ENCODE measurements around the gene FRMD4A.

Gene FRMD4A

GRCh38 chr10:13707156-13707881 is 623.4 kb downstream of the FRMD4A start:
- TF ChIP-seq CTCF (IDR thresholded peaks at IDR 0.05; ENCODE audit: low read depth, low read length, missing control alignments): peak; percentile 1
- H3K27ac ChIP-seq: peak overlapping the region; percentile 60
- in situ Hi-C loops (cut with HindIII; ENCODE audit: low pct_ligation_motif_present, low sequenced_read_pairs): no loop called here
- DNase-seq: peak; percentile 85
- no peaks in the 10 kb centered on the region for H3K27me3 ChIP-seq (replicated peaks)
- peak overlapping the region; percentile 75 for H3K4me3 ChIP-seq (ENCODE audit: low read depth, low read length)
- H3K36me3 ChIP-seq (replicated peaks): peaks cover 24% of the 10 kb centered on the region

- peak overlapping the region; percentile 60 for H3K27ac ChIP-seq
- in situ Hi-C loops (cut with HindIII; ENCODE audit: low pct_ligation_motif_present, low sequenced_read_pairs): no loop called here
- DNase-seq: no peak
- peaks cover 28% of the 10 kb centered on the region for H3K36me3 ChIP-seq (replicated peaks)
- H3K27me3 ChIP-seq (replicated peaks): no peaks in the 10 kb centered on the region
- TF ChIP-seq CTCF (IDR thresholded peaks at IDR 0.05; ENCODE audit: low read depth, low read length, missing control alignments): no peak
- H3K4me3 ChIP-seq (ENCODE audit: low read depth, low read length): peak overlapping the region; percentile 75
Observed at GRCh38 chr10:13706604-13707003, 624.1 kb downstream of the FRMD4A start.

GRCh38 chr10:13706175-13706574 is 624.5 kb downstream of the FRMD4A start:
- TF ChIP-seq CTCF (IDR thresholded peaks at IDR 0.05; ENCODE audit: low read depth, low read length, missing control alignments): no peak
- Histone ChIP-seq H3K4me3 (ENCODE audit: low read depth, low read length) (peak overlapping the region; percentile 75), H3K36me3 (replicated peaks) (peaks cover 33% of the 10 kb centered on the region), H3K27me3 (replicated peaks) (no peaks in the 10 kb centered on the region), H3K27ac (peak overlapping the region; percentile 60)
- DNase-seq: no peak
- in situ Hi-C loops (cut with HindIII; ENCODE audit: low pct_ligation_motif_present, low sequenced_read_pairs): no loop called here

DNA sequence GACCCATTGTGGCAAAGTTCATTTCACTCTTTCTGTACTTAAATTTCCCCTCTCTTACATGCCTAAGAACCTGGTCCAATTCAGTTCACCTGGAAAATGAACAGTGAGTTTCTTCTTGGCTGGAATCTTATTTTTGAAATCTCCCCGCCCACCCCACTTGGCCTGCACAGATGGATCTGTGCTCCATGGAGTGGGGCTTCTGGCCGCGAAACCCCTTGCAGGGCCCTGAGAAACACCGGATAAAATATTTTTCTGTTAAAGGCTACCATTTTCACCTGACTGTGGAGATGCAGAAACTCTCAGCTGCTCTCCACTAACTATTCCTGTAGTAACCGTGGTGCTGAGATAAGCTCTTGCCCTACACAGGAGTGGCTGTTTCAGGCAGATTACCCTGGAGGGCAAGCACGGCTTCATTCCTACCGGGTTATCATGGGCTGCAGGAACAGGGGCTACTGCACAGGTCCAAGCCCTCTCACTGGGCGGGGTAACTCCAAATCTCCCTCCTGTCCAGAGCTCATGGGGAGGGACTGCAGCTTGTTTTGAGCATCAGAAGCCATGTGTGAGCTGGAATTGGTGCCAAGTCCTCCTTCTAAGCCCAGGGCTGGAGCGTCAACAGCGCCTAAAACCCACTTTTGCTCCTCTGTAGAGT is 625.1 kb downstream of the FRMD4A start:
- H3K27ac ChIP-seq: no peak overlapping the region
- H3K4me3 ChIP-seq (ENCODE audit: low read depth, low read length): peak overlapping the region; percentile 75
- H3K36me3 ChIP-seq (replicated peaks): peaks cover 37% of the 10 kb centered on the region
- H3K27me3 ChIP-seq (replicated peaks): no peaks in the 10 kb centered on the region
- in situ Hi-C loops (cut with HindIII; ENCODE audit: low pct_ligation_motif_present, low sequenced_read_pairs): no loop called here
- TF ChIP-seq CTCF (IDR thresholded peaks at IDR 0.05; ENCODE audit: low read depth, low read length, missing control alignments): no peak
- no peak for DNase-seq

GRCh38 chr10:13704964-13705363 is 625.8 kb downstream of the FRMD4A start:
- DNase-seq: no peak
- in situ Hi-C loops (cut with HindIII; ENCODE audit: low pct_ligation_motif_present, low sequenced_read_pairs): no loop called here
- peak overlapping the region; percentile 75 for H3K4me3 ChIP-seq (ENCODE audit: low read depth, low read length)
- no peak overlapping the region for H3K27ac ChIP-seq
- H3K36me3 ChIP-seq (replicated peaks): peaks cover 43% of the 10 kb centered on the region
- TF ChIP-seq CTCF (IDR thresholded peaks at IDR 0.05; ENCODE audit: low read depth, low read length, missing control alignments): no peak
- H3K27me3 ChIP-seq (replicated peaks): no peaks in the 10 kb centered on the region

All from brain microvascular endothelial cell (primary cell).